Measurements from ENCODE around the gene MCOLN2. TPM values are rescaled to one million over a fixed set of nuclear protein-coding genes. Genes with fewer than 3 reads are reported as not detected.

Gene MCOLN2
- total and polyA plus RNA-seq, 4 donors, result 0.16 to 0.28 (median 0.25) TPM; not detected in 1

- 88% methylated on average over 3 of the region's 3 CpGs for WGBS
- H3K27ac ChIP-seq (ENCODE audit: low read depth in 1 of 2, low read length in 2 of 2), result no peak overlapping the region
These were observed 73.6 kb downstream of the MCOLN2 start for GRCh38 chr1:84923317-84923716.

GRCh38 chr1:84920159-84920558, 76.8 kb downstream of the MCOLN2 start:
- no peaks in the 10 kb centered on the region for H3K9me3 ChIP-seq (ENCODE audit: control insufficient read depth in 4 of 4, low read length in 3 of 4)
- H3K4me1 ChIP-seq (ENCODE audit: control insufficient read depth in 4 of 4, insufficient read depth in 4 of 4, low read length in 3 of 4), result no peaks in the 10 kb centered on the region
- DNase-seq (ENCODE audit: low spot score), result no peak
- 100% methylated on average over 1 of the region's 1 CpG for WGBS
- H3K36me3 ChIP-seq (ENCODE audit: control insufficient read depth in 4 of 4, insufficient read depth in 3 of 4, low read depth in 1 of 4, low read length in 3 of 4), result no peaks in the 10 kb centered on the region
- no peak overlapping the region for H3K9ac ChIP-seq (ENCODE audit: low read depth in 1 of 2, low read length in 2 of 2)
- no peak overlapping the region for H3K4me3 ChIP-seq (ENCODE audit: low read depth in 1 of 3, low read length in 3 of 3)
- no peaks in the 10 kb centered on the region for H3K27me3 ChIP-seq (ENCODE audit: control insufficient read depth in 4 of 4, insufficient read depth in 4 of 4, low read length in 3 of 4)
- H3K27ac ChIP-seq (ENCODE audit: low read depth in 1 of 2, low read length in 2 of 2), result no peak overlapping the region
- TF ChIP-seq, protein P1, sequence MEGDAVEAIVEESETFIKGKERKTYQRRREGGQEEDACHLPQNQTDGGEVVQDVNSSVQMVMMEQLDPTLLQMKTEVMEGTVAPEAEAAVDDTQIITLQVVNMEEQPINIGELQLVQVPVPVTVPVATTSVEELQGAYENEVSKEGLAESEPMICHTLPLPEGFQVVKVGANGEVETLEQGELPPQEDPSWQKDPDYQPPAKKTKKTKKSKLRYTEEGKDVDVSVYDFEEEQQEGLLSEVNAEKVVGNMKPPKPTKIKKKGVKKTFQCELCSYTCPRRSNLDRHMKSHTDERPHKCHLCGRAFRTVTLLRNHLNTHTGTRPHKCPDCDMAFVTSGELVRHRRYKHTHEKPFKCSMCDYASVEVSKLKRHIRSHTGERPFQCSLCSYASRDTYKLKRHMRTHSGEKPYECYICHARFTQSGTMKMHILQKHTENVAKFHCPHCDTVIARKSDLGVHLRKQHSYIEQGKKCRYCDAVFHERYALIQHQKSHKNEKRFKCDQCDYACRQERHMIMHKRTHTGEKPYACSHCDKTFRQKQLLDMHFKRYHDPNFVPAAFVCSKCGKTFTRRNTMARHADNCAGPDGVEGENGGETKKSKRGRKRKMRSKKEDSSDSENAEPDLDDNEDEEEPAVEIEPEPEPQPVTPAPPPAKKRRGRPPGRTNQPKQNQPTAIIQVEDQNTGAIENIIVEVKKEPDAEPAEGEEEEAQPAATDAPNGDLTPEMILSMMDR (IDR thresholded peaks at IDR 0.05; ENCODE audit: low read depth, low read length, missing input control), result no peak
- TF ChIP-seq FOXA2 (IDR thresholded peaks at IDR 0.05), result no peak

More at GRCh38 chr1:84923317-84923716, 73.6 kb downstream of the MCOLN2 start:
- Histone ChIP-seq H3K9ac (ENCODE audit: low read depth in 1 of 2, low read length in 2 of 2) (no peak overlapping the region), H3K27me3 (ENCODE audit: control insufficient read depth in 4 of 4, insufficient read depth in 4 of 4, low read length in 3 of 4) (no peaks in the 10 kb centered on the region), H3K9me3 (ENCODE audit: control insufficient read depth in 4 of 4, low read length in 3 of 4) (no peaks in the 10 kb centered on the region), H3K36me3 (ENCODE audit: control insufficient read depth in 4 of 4, insufficient read depth in 3 of 4, low read depth in 1 of 4, low read length in 3 of 4) (no peaks in the 10 kb centered on the region), H3K4me3 (ENCODE audit: low read depth in 1 of 3, low read length in 3 of 3) (no peak overlapping the region), H3K4me1 (ENCODE audit: control insufficient read depth in 4 of 4, insufficient read depth in 4 of 4, low read length in 3 of 4) (no peaks in the 10 kb centered on the region)
- DNase-seq (ENCODE audit: low spot score), result no peak
- TF ChIP-seq HNF4A (conservative IDR thresholded peaks at IDR 0.05), result no peak
- TF ChIP-seq RXRA (IDR thresholded peaks at IDR 0.05), result no peak
- TF ChIP-seq FOXA2 (IDR thresholded peaks at IDR 0.05), result no peak
- TF ChIP-seq, protein P2, sequence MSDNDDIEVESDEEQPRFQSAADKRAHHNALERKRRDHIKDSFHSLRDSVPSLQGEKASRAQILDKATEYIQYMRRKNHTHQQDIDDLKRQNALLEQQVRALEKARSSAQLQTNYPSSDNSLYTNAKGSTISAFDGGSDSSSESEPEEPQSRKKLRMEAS (IDR thresholded peaks at IDR 0.05), result no peak
- TF ChIP-seq JUND (IDR thresholded peaks at IDR 0.05), result no peak
- TF ChIP-seq FOXA1 (IDR thresholded peaks at IDR 0.05), result no peak
- TF ChIP-seq, protein P3, sequence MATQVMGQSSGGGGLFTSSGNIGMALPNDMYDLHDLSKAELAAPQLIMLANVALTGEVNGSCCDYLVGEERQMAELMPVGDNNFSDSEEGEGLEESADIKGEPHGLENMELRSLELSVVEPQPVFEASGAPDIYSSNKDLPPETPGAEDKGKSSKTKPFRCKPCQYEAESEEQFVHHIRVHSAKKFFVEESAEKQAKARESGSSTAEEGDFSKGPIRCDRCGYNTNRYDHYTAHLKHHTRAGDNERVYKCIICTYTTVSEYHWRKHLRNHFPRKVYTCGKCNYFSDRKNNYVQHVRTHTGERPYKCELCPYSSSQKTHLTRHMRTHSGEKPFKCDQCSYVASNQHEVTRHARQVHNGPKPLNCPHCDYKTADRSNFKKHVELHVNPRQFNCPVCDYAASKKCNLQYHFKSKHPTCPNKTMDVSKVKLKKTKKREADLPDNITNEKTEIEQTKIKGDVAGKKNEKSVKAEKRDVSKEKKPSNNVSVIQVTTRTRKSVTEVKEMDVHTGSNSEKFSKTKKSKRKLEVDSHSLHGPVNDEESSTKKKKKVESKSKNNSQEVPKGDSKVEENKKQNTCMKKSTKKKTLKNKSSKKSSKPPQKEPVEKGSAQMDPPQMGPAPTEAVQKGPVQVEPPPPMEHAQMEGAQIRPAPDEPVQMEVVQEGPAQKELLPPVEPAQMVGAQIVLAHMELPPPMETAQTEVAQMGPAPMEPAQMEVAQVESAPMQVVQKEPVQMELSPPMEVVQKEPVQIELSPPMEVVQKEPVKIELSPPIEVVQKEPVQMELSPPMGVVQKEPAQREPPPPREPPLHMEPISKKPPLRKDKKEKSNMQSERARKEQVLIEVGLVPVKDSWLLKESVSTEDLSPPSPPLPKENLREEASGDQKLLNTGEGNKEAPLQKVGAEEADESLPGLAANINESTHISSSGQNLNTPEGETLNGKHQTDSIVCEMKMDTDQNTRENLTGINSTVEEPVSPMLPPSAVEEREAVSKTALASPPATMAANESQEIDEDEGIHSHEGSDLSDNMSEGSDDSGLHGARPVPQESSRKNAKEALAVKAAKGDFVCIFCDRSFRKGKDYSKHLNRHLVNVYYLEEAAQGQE (IDR thresholded peaks at IDR 0.05), result no peak
- no peak for TF ChIP-seq ZBTB33 (IDR thresholded peaks at IDR 0.05)
- TF ChIP-seq NR2F2 (IDR thresholded peaks at IDR 0.05), result no peak
- TF ChIP-seq GABPA (IDR thresholded peaks at IDR 0.05 in 1 of 2, conservative IDR thresholded peaks at IDR 0.05 in 1 of 2), result no peak
- no peak for TF ChIP-seq TAF1 (conservative IDR thresholded peaks at IDR 0.05)
